ENCODE results near the gene TBC1D5. TPM values are rescaled to one million over a fixed set of nuclear protein-coding genes. Genes with fewer than 3 reads are reported as not detected.

The TBC1D5 gene
- total and polyA plus RNA-seq, 2 of the 8 experiments (the other 6 are each of a cell fraction or from before 2014, with no cell fraction given): 11.0 to 22.9 TPM

DNA sequence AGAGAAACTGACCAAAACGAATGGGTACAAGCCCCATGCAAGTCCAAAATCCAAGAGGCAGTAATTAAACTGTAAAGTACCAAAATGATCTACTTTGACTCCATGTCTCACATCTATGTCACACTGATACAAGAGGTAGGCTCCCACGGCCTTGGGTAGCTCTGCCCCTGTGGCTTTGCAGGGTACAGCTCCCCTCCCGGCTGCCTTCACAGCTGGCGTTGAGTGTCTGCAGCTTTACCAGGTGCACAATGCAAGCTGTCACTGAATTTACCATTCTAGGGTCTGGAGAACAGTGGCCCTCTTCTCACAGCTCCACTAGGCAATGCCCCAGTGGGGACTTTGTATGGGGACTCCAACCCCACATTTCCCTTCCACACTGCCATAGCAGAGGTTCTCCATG, 308.6 kb downstream of the TBC1D5 start:
- H2BK20ac ChIP-seq (ENCODE audit: low read length): no peak overlapping the region
- H3K79me1 ChIP-seq (ENCODE audit: low read depth, low read length): no peaks in the 10 kb centered on the region
- no peaks in the 10 kb centered on the region for H3K23me2 ChIP-seq (ENCODE audit: low read depth, low read length)
- H3K23ac ChIP-seq (ENCODE audit: insufficient read length): no peak overlapping the region
- H2BK15ac ChIP-seq (ENCODE audit: low read length): no peak overlapping the region
- no peaks in the 10 kb centered on the region for H3K27me3 ChIP-seq (replicated peaks in 1 of 4; ENCODE audit: control insufficient read depth in 3 of 4, extremely low read depth in 1 of 4, insufficient read depth in 3 of 4, low read length in 3 of 4)
- H3K14ac ChIP-seq (ENCODE audit: insufficient read length): no peak overlapping the region
- no peaks in the 10 kb centered on the region for H4K20me1 ChIP-seq (replicated peaks in 1 of 2; ENCODE audit: control insufficient read depth in 1 of 2, insufficient read depth in 2 of 2, low read length in 2 of 2)
- no peak for DNase-seq (ENCODE audit: low read depth in 1 of 2, low spot score in 2 of 2)
- H3K4me3 ChIP-seq (ENCODE audit: extremely low read depth in 1 of 4, insufficient read depth in 2 of 4, low read depth in 3 of 4, low read length in 4 of 4): no peak overlapping the region
- H3K79me2 ChIP-seq (ENCODE audit: control insufficient read depth in 1 of 2, insufficient read depth in 2 of 2, low read length in 2 of 2): no peaks in the 10 kb centered on the region
- TF ChIP-seq ATF2 (IDR thresholded peaks at IDR 0.05; ENCODE audit: low read length) (no peak), PHF8 (conservative IDR thresholded peaks at IDR 0.05; ENCODE audit: low read depth, low read length) (no peak), RNF2 (IDR thresholded peaks at IDR 0.05; ENCODE audit: borderline replicate concordance, low read depth, low read length, missing control alignments, poor library complexity, severe bottlenecking) (no peak), NRF1 (IDR thresholded peaks at IDR 0.05; ENCODE audit: low read depth, low read length) (no peak), KDM1A (IDR thresholded peaks at IDR 0.05; ENCODE audit: borderline replicate concordance, low read length) (no peak), SP1 (IDR thresholded peaks at IDR 0.05; ENCODE audit: low read depth, low read length) (no peak), BRCA1 (IDR thresholded peaks at IDR 0.05; ENCODE audit: low read depth, low read length) (no peak), ASH2L (IDR thresholded peaks at IDR 0.05; ENCODE audit: low read length) (no peak), NANOG (IDR thresholded peaks at IDR 0.05; ENCODE audit: insufficient read depth, low read depth, low read length, poor library complexity, severe bottlenecking) (no peak), USF2 (IDR thresholded peaks at IDR 0.05; ENCODE audit: low read length) (no peak)
- TF ChIP-seq, protein P1, sequence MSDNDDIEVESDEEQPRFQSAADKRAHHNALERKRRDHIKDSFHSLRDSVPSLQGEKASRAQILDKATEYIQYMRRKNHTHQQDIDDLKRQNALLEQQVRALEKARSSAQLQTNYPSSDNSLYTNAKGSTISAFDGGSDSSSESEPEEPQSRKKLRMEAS (IDR thresholded peaks at IDR 0.05): no peak
- H2BK120ac ChIP-seq (replicated peaks; ENCODE audit: low read depth, low read length): no peak overlapping the region
- H3K18ac ChIP-seq (ENCODE audit: extremely low read depth, low read length): no peak overlapping the region
- H2AK5ac ChIP-seq (ENCODE audit: low read depth, low read length): no peak overlapping the region
- no peak overlapping the region for H3K4me2 ChIP-seq (ENCODE audit: insufficient read depth in 1 of 2, low read depth in 2 of 2, low read length in 2 of 2)
- no peaks in the 10 kb centered on the region for H3K36me3 ChIP-seq (ENCODE audit: control insufficient read depth in 2 of 4, insufficient read depth in 4 of 4, low read length in 3 of 4)
- no peak overlapping the region for H2AFZ ChIP-seq (ENCODE audit: low read length)
- H4K8ac ChIP-seq (ENCODE audit: extremely low read depth, insufficient read depth, low read length): no peak overlapping the region
- ChIA-PET CTCF (ENCODE audit: partially characterized antibody) (interaction anchor here (1.1 to 2.1 kb wide), 2 partner anchors 211 to 407 kb away, joined by 3 to 6 read pairs; no protein-coding TSS in a partner anchor), POLR2A (ENCODE audit: partially characterized antibody) (no interaction called here)
- no peak overlapping the region for H3K9ac ChIP-seq (replicated peaks in 1 of 4; ENCODE audit: extremely low read depth in 1 of 4, low read depth in 3 of 4, low read length in 3 of 4)
- H3K9me3 ChIP-seq (ENCODE audit: insufficient read depth in 2 of 2, low read depth in 1 of 2, low read length in 1 of 2): no peaks in the 10 kb centered on the region
- no peak overlapping the region for H4K5ac ChIP-seq (ENCODE audit: insufficient read length, low read depth, low read length)
- no peak overlapping the region for H3K27ac ChIP-seq (ENCODE audit: low read depth, low read length)
- H3K56ac ChIP-seq (replicated peaks; ENCODE audit: insufficient read length, low read depth, low read length): no peak overlapping the region
- no peak overlapping the region for H2BK5ac ChIP-seq (ENCODE audit: low read depth, low read length)
- no peak for FAIRE-seq
- H3K4me1 ChIP-seq (replicated peaks in 1 of 4; ENCODE audit: control insufficient read depth in 3 of 4, insufficient read depth in 4 of 4, low read length in 3 of 4): peaks cover 0 to 5% (median 0%) of the 10 kb centered on the region in 4 experiments; a peak in 2 of 7 replicates
- H3K4ac ChIP-seq (replicated peaks; ENCODE audit: insufficient read length, low read depth, low read length): no peak overlapping the region
- 91% methylated on average over 4 of the region's 4 CpGs; no CpG with 5 or more reads in 1 of the 2 experiments for WGBS, 2 experiments (ENCODE audit: extremely low coverage in 1 of 2, insufficient coverage in 1 of 2, insufficient read length in 1 of 2, insufficient replicate concordance in 2 of 2, low coverage in 1 of 2, low lambda C conversion rate in 2 of 2, missing lambda C conversion rate in 1 of 2)
- H4K91ac ChIP-seq (replicated peaks; ENCODE audit: insufficient read length, low read length): no peak overlapping the region
- H2BK12ac ChIP-seq (ENCODE audit: low read depth, low read length): no peak overlapping the region
